Lung (tissue), 12 donors: Measurements from ENCODE around the gene ACACA. TPM values are rescaled to one million over a fixed set of nuclear protein-coding genes. Genes with fewer than 3 reads are reported as not detected.

Experiments
- ATAC-seq: fragments of 200-7000 bp; cut with Tn5 transposase; one replicate; pipeline ENCODE4 v1.9.1; 2020; ENCODE audit warnings: moderate number of reproducible peaks; ENCODE audit not compliant: insufficient read depth, low FRiP score
- DNase-seq, 3 donors: peaks; one replicate each; pipeline ENCODE4 v3.0.0-alpha.2; 2013 to 2017
- H3K27ac ChIP-seq, 2 donors: one replicate each; pipeline ENCODE4 v1.5.1; 2013; ENCODE audit warnings: mild to moderate bottlenecking in 2 of 2, moderate library complexity in 2 of 2, control low read depth in 1 of 2, inconsistent platforms in 1 of 2, low read depth in 1 of 2, low read length in 1 of 2
- H3K27me3 ChIP-seq, 3 donors: one replicate each; pipeline ENCODE4 v1.5.1; 2013; ENCODE audit warnings: low read length in 2 of 3; ENCODE audit not compliant: control insufficient read depth in 3 of 3, insufficient read depth in 3 of 3
- H3K36me3 ChIP-seq, 4 donors: one replicate each; pipeline ENCODE4 v1.5.1; 2013; ENCODE audit warnings: low read length in 4 of 4, mild to moderate bottlenecking in 1 of 4, moderate library complexity in 1 of 4; ENCODE audit not compliant: control insufficient read depth in 4 of 4, insufficient read depth in 4 of 4
- H3K4me1 ChIP-seq, 5 donors: one replicate each; pipeline ENCODE4 v1.5.1; 2013; ENCODE audit warnings: low read length in 5 of 5, mild to moderate bottlenecking in 2 of 5, moderate library complexity in 1 of 5; ENCODE audit not compliant: control insufficient read depth in 5 of 5, insufficient read depth in 5 of 5
- H3K4me3 ChIP-seq: one replicate; pipeline ENCODE4 v1.5.1; 2013; ENCODE audit warnings: mild to moderate bottlenecking, control low read depth, moderate library complexity
- H3K9ac ChIP-seq, 2 donors: one replicate each; pipeline ENCODE4 v1.5.1; 2013; ENCODE audit warnings: low read length in 2 of 2, control low read depth in 1 of 2; ENCODE audit not compliant: insufficient read depth in 1 of 2
- H3K9me3 ChIP-seq, 4 donors: one replicate each; pipeline ENCODE4 v1.5.1; 2013; ENCODE audit warnings: low read length in 3 of 4, mild to moderate bottlenecking in 1 of 4, moderate library complexity in 1 of 4; ENCODE audit not compliant: control insufficient read depth in 4 of 4, insufficient read depth in 3 of 4
- WGBS, 2 donors: extraction: QIAGEN DNeasy Blood & Tissue Kit; methylation state at CpG; one replicate each; pipeline ENCODE4 v1.1.7; 2013; 5-methylcytosine and 5-hydroxymethylcytosine counted together
- polyA plus RNA-seq, 2 donors: library from polyadenylated mRNA; stranded (reverse); fragments of 200-250 nt; gene quantifications; one replicate each; pipeline ENCODE4 v1.2.1, GENCODE V29; 2013
- total RNA-seq, 2 donors: library from RNA; depleted of rRNA in 1 of 2; stranded (reverse); fragments of >200 nt in 1 of 2; gene quantifications; one replicate each; pipeline ENCODE4 v1.2.1, GENCODE V29; 2014 to 2021
- TF ChIP-seq, protein P1 (sequence below): IDR thresholded peaks from 2 replicates; pipeline ENCODE4 v1.5.1; 2012; ENCODE audit warnings: mild to moderate bottlenecking; ENCODE audit errors: control extremely low read depth, extremely low read depth
- donor health status: control.
- donor health status: control.
- donor health status: Bipolar disorder and iron deficiency.
- donor health status: healthy.
- donor health status: DM: yes; HTN: yes; CAD: no.

ACACA gene
- total and polyA plus RNA-seq, 4 donors: 26.0 to 111 (median 55.6) TPM

DNA sequence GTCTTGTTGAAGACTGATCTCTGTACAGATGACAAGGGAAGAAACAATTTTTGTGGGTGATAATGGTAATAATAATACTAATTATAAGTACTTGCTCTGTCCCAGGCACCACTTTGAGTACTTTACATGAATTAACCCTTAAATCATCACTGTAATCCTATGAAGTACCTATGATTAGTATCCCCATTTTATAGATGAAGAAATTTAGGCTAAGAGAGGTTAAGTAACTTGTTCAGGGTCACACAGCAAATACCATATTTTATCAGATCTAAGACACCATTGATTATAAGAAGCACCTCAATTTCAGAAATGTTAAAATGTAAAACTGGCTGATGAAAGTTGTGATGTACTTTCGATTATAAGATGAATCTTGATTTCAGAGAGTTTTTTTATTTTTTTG, 18.6 kb upstream of the ACACA start:
- Histone ChIP-seq H3K4me3 (no peak overlapping the region), H3K4me1 (no peaks in the 10 kb centered on the region), H3K36me3 (peaks cover 13 to 39% (median 28%) of the 10 kb centered on the region in 4 donors), H3K9me3 (no peaks in the 10 kb centered on the region), H3K27ac (no peak overlapping the region), H3K27me3 (no peaks in the 10 kb centered on the region), H3K9ac (no peak overlapping the region)
- 94 to 98% methylated on average over 1 of the region's 1 CpG for WGBS, 2 donors
- ATAC-seq: no peak
- TF ChIP-seq, protein P1, sequence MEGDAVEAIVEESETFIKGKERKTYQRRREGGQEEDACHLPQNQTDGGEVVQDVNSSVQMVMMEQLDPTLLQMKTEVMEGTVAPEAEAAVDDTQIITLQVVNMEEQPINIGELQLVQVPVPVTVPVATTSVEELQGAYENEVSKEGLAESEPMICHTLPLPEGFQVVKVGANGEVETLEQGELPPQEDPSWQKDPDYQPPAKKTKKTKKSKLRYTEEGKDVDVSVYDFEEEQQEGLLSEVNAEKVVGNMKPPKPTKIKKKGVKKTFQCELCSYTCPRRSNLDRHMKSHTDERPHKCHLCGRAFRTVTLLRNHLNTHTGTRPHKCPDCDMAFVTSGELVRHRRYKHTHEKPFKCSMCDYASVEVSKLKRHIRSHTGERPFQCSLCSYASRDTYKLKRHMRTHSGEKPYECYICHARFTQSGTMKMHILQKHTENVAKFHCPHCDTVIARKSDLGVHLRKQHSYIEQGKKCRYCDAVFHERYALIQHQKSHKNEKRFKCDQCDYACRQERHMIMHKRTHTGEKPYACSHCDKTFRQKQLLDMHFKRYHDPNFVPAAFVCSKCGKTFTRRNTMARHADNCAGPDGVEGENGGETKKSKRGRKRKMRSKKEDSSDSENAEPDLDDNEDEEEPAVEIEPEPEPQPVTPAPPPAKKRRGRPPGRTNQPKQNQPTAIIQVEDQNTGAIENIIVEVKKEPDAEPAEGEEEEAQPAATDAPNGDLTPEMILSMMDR: no peak
- no peak for DNase-seq

DNA sequence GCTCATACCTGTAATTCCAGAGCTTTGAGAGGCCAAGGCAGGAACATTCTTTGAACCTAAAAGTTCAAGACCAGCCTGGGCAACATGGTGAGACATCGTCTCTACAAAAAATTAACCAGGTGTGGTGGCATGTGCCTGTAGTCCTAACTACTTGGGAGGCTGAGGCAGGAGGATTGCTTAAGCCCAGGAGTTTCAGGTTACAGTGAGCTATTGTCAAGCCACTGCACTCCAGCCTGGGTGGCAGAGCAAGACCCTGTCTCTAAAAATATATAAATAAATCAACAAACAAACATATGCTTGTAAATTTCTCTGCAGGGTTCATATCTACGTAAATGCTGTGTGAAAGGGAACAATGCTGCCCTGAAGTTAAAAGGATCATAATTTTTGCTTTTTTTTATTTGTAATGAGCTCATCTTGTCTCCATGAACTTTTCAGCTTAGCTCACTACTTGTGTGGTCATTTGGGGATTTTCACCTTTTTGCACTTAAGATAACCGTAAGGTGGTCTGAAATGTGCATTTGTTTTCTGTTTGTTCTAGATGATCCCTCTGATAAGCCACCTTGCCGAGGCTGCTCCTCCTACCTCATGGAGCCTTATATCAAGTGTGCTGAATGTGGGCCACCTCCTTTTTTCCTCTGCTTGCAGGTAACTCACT, 16.5 kb upstream of the ACACA start:
- TF ChIP-seq, protein P1: no peak
- Histone ChIP-seq H3K9me3 (no peaks in the 10 kb centered on the region), H3K27ac (no peak overlapping the region), H3K4me3 (no peak overlapping the region), H3K9ac (no peak overlapping the region), H3K27me3 (no peaks in the 10 kb centered on the region), H3K36me3 (peaks cover 18 to 40% (median 27%) of the 10 kb centered on the region in 4 donors), H3K4me1 (no peaks in the 10 kb centered on the region)
- ATAC-seq: no peak
- no peak for DNase-seq
- 65 to 70% methylated on average over 4 of the region's 4 CpGs for WGBS, 2 donors

DNA sequence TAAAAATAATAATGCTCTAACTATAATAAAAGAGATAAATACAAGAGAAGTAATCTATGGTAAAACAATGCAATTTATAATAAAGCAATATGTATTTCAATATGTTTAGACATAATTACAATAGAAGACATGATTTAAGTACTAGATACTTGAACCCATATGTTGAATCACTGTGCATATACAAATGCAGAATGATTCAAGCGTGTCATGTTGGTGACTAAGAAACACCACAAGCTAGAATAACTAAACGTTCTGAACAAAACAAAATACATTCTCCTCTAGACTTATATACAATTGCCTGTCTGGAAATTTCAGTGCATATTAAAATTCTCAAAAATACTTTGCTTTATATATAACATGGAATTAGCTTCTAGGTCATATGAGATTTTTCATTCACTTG, 11.2 kb upstream of the ACACA start:
- H3K36me3 ChIP-seq: peaks cover 12 to 26% (median 19%) of the 10 kb centered on the region in 4 donors
- TF ChIP-seq, protein P1: no peak

More for the DNA sequence above, 11.2 kb upstream of the ACACA start:
- no peaks in the 10 kb centered on the region for H3K9me3 ChIP-seq
- DNase-seq (no peak), ATAC-seq (no peak)
- H3K4me1 ChIP-seq: no peaks in the 10 kb centered on the region
- H3K4me3 ChIP-seq: no peak overlapping the region
- H3K27me3 ChIP-seq: no peaks in the 10 kb centered on the region
- no peak overlapping the region for H3K27ac ChIP-seq
- no peak overlapping the region for H3K9ac ChIP-seq
- WGBS, 2 donors: 87 to 90% methylated on average over 2 of the region's 2 CpGs
